LNCaP clone FGC (cell line): ENCODE results near the gene FMNL1.

Source experiments
- DNase-seq: peaks from one replicate; pipeline ENCODE4 v3.0.0-alpha.2; 2011; ENCODE audit warnings: low read depth
- H3K4me3 ChIP-seq: 2 replicates; pipeline ENCODE4 v1.5.1; 2011; ENCODE audit warnings: mild to moderate bottlenecking, low read depth, low read length, control low read depth
- TF ChIP-seq, protein P1 (sequence below): IDR thresholded peaks from 2 replicates; pipeline ENCODE4 v1.5.1; 2012; ENCODE audit warnings: mild to moderate bottlenecking; ENCODE audit not compliant: control insufficient read depth, insufficient read depth; ENCODE audit errors: extremely low read depth

The FMNL1 gene

DNA sequence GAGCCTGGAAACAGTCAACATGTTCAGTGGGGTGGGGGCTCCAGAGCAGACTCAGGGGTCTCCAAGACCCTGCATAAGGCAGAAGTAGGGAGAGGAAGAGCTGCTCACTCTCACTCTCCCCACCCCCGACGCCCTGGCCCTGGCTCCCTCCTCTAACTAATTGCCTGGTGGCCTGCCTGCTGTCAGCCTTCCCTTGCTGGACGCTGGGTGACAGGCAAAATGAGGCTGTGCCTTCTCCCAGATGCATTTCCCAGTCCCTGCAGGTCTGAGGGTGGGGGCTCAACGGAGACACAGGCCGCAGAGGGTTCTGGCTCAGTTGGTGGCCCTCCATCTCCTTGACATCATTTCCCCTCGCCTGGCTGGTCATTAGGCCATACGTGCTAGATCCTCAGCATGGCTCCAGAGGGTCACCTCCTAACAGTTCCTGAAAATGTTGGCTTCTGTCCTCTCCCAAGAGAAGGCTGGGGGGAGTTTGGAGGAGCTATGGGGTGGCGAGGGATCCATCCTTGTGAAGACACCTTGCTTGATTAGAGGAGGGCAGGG, 1.4 kb downstream of the FMNL1 start:
- TF ChIP-seq, protein P1, sequence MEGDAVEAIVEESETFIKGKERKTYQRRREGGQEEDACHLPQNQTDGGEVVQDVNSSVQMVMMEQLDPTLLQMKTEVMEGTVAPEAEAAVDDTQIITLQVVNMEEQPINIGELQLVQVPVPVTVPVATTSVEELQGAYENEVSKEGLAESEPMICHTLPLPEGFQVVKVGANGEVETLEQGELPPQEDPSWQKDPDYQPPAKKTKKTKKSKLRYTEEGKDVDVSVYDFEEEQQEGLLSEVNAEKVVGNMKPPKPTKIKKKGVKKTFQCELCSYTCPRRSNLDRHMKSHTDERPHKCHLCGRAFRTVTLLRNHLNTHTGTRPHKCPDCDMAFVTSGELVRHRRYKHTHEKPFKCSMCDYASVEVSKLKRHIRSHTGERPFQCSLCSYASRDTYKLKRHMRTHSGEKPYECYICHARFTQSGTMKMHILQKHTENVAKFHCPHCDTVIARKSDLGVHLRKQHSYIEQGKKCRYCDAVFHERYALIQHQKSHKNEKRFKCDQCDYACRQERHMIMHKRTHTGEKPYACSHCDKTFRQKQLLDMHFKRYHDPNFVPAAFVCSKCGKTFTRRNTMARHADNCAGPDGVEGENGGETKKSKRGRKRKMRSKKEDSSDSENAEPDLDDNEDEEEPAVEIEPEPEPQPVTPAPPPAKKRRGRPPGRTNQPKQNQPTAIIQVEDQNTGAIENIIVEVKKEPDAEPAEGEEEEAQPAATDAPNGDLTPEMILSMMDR: no peak
- no peak for DNase-seq
- no peak overlapping the region for H3K4me3 ChIP-seq

DNA sequence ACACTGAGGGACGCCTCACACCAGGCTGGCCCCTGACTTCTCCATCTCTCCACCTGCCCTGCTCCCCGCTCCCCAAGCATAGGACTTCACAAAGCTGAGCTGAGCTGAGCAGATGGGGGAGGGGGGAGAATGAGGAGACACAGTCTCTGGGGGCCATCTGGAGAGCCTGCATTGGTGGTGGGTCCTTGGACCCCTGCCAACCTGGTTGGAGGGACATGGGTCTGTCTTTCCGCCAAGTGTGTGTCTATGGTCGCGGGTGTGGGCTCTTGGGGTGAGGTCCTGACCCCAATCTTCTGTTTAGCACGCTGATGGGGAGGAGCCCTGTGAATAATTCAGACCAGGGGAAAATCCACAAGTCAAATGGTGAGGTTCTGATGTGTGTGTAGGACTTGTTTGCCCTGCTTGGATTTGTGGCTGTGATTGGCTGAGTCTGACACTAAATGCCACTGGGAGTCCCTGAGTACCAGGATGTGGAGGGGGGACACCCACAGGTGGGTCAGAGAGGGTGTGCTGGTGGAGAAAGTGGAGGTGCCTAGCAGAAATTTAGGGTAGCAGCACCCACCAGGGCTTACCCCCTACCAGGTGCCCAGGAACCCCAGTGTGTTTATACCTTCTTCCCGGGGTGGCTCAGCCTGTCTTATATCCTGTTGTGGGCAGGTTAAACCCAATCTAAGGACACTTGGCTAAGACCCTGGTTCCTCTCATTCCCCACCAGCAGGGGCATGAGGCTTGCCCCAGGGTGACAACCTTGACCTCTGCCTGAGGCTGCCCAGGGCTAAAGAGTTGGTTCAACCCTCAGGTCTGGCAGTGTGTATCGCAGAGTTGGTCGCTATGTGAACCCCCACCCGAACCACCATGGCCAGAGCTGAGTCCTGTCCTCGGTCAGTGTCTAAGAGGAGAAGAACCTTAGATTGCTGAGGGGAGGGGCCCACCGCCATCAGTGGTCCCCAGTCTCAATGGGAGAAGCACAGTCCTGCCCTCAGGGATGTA, 2.1 kb downstream of the FMNL1 start:
- DNase-seq: no peak
- TF ChIP-seq, protein P1: no peak
- H3K4me3 ChIP-seq: no peak overlapping the region

DNA sequence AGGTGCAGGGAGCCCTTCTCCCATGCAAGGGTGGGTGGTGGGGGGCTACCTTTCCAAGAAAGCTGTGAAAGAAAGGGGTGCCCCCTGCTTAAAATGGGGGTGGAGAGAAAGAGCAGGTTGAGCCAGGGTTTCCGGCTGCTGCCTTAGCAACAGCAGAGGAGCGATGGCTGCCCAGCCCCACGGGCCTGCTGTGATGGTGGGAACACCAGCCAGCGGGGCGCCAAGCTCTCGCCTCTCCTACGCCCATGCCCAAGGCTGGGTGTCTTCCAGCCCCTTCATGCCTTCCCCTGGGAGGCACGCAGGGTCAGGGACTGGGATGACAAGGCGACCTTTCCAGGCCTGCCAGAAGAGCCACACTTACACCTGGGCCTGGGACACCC, 3.0 kb downstream of the FMNL1 start:
- no peak overlapping the region for H3K4me3 ChIP-seq
- TF ChIP-seq, protein P1: no peak
- no peak for DNase-seq

DNA sequence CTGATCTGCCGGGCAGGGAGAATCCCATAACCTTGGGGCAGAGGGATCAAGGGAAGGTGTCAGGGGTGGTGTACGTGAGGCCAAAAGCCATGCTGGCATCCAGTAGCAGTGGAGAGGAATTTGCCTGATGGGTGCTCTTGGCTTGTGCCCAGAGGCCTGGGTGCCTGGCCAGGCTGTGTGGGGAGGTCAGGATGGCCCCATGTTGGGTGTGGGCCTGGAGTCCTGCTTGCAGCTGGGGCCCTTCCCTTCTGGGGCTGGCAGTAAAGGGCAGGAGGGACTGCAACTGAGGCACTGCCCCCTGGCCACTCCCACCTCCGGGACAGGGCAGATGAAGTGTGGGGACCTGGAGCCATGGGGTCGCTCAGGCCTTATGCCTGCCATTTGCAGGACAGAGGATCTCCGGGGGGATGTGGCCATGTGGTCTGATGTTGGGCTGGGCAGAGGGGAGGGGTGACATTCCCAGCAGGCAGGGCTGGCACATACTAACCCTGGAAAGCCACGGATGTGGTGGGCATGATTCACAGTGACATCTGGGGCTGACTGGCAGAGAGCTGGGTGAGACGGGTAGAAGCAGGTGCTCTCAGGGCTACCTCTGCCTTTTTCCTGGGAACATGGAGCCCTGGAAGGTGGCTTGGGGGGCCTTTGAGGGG, 3.5 kb downstream of the FMNL1 start:
- no peak for DNase-seq
- TF ChIP-seq, protein P1: no peak
- no peak overlapping the region for H3K4me3 ChIP-seq

DNA sequence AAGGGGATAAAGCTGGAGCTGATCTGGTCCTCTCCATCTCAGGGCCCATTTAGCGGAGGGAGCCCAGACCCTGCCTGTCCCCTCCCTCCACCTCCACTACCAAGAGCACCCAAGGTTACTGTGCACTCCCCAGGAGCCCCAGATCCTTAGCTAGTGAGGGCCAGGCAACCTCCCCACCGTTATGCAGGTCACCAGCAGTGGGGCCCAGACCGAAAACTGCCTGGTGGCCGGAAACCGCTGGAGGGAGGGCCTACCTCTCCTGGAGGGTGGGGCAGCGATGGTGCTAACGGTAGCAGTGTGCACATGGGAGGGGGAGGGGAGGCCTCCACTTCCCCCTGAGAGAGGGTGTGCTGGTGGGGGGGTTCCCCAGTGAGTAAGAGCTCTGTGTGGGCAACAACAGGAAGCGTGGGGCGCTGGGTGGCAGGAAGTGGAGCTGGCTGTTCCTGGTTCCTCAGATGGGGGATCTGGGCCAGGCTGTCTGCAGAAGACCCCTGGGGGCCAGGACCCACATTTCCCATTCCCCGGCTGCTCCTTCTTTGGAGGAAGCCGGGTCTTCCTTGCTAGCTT, 4.4 kb downstream of the FMNL1 start:
- TF ChIP-seq, protein P1: no peak
- no peak for DNase-seq
- no peak overlapping the region for H3K4me3 ChIP-seq

DNA sequence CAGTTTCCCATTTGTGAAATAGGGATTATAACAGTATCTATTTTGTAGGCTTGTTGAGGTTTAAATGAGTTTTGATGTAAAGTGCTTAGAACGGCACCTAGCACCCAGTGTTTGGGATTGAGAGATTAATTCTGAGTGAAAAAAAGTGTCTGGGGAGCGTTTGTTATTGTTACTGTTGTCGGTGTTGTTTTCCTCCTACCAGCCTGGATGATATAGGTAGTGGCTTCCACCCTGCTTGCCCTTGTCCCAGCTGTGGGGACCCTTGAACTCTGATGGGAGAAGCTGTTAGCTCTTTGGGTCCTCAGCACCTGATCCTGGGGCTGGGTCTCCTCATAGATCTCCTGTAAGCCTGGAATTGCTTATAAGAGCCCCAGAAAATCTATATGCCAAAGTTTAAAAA, 4.9 kb downstream of the FMNL1 start:
- TF ChIP-seq, protein P1: no peak
- DNase-seq: no peak
- no peak overlapping the region for H3K4me3 ChIP-seq
